Activated CD8-positive, alpha-beta memory T cell treated with anti-CD3 and anti-CD28 coated beads, Interleukin-2, amount 10 ng/mL, durations not matched to agents 7 days and 5 days (primary cell): Measurements from ENCODE around the gene CALHM6. TPM values are rescaled to one million over a fixed set of nuclear protein-coding genes. Genes with fewer than 3 reads are reported as not detected.
A peak's percentile ranks its signal among the peaks of the same experiment; 100 is the strongest.

ENCODE experiments used
- ATAC-seq: fragments of 150-1000 bp; cut with Tn5 transposase; one replicate; pipeline ENCODE4 v1.10.0; 2021; ENCODE audit warnings: moderate library complexity
- CTCF ChIA-PET: fragments of 350-600 bp; sonication (Branson Sonifier 250); formaldehyde crosslinking; loops from one replicate; lab custom pipeline; 2021; ENCODE audit warnings: antibody characterized with exemption; lab: Charles Lee
- DNase-seq: peaks from one replicate; pipeline ENCODE4 v3.0.0-alpha.2; 2020
- H3K27ac Mint-ChIP-seq: one replicate; pipeline ENCODE4 v1.8.0; 2021; ENCODE audit warnings: mild to moderate bottlenecking, mixed read lengths
- H3K27me3 Mint-ChIP-seq: one replicate; pipeline ENCODE4 v1.8.0; 2021; ENCODE audit warnings: mixed read lengths
- H3K36me3 Mint-ChIP-seq: one replicate; pipeline ENCODE4 v1.8.0; 2021; ENCODE audit warnings: mild to moderate bottlenecking, mixed read lengths
- H3K4me1 Mint-ChIP-seq: one replicate; pipeline ENCODE4 v1.8.0; 2021; ENCODE audit warnings: mixed read lengths
- H3K4me3 Mint-ChIP-seq: one replicate; pipeline ENCODE4 v1.8.0; 2021; ENCODE audit warnings: mild to moderate bottlenecking, moderate library complexity, mixed read lengths
- H3K9me3 Mint-ChIP-seq: one replicate; pipeline ENCODE4 v1.8.0; 2022; ENCODE audit warnings: low read depth, mixed read lengths
- total RNA-seq, 2 experiments: library from RNA; stranded (reverse); gene quantifications; one replicate each; pipeline ENCODE4 v1.2.3, GENCODE V29; 2021

The CALHM6 gene
- 10 to 100 TPM in 1 of 2 experiments, 1 to 10 TPM in 1; 3.8 to 13.8 TPM for total RNA-seq

- Mint-ChIP-seq H3K36me3 (peaks cover 10% of the 10 kb centered on the region), H3K4me1 (peaks cover 65% of the 10 kb centered on the region), H3K27me3 (peaks cover 43% of the 10 kb centered on the region), H3K4me3 (peak within 1 kb of the TSS; percentile 68), H3K9me3 (no peaks in the 10 kb centered on the region), H3K27ac (peak within 1 kb of the TSS; percentile 79)
- CTCF ChIA-PET, result interaction anchor here (1.3 kb wide), 1 partner anchor 10 kb away, joined by 5 read pairs; no protein-coding TSS in a partner anchor
- DNase-seq (no peak), ATAC-seq (peak; percentile 28)
These were observed at the start of gene CALHM6 for GRCh38 chr6:116461331-116461931. Gene CALHM6 (plus strand): TSS chr6:116461375. CDS start chr6:116461930, 555 bp downstream.

GRCh38 chr6:116412270-116412669 is 48.9 kb upstream of the CALHM6 start:
- ATAC-seq, result no peak
- no peak for DNase-seq
- H3K27me3 Mint-ChIP-seq, result no peaks in the 10 kb centered on the region
- CTCF ChIA-PET, result interaction anchor here (1.0 kb wide), 1 partner anchor 125 kb away, joined by 3 read pairs; no protein-coding TSS in a partner anchor
- peaks cover 3% of the 10 kb centered on the region for H3K36me3 Mint-ChIP-seq
- no peak overlapping the region for H3K4me3 Mint-ChIP-seq
- H3K4me1 Mint-ChIP-seq, result peaks cover under 1% of the 10 kb centered on the region
- no peaks in the 10 kb centered on the region for H3K9me3 Mint-ChIP-seq
- no peak overlapping the region for H3K27ac Mint-ChIP-seq

- no peak for ATAC-seq
- no peak for DNase-seq
- no peaks in the 10 kb centered on the region for H3K9me3 Mint-ChIP-seq
- CTCF ChIA-PET, result interaction anchor here (1.1 kb wide), 1 partner anchor 21 kb away, joined by 3 read pairs; no protein-coding TSS in a partner anchor
- H3K36me3 Mint-ChIP-seq, result peaks cover 4% of the 10 kb centered on the region
- no peak overlapping the region for H3K27ac Mint-ChIP-seq
- no peaks in the 10 kb centered on the region for H3K27me3 Mint-ChIP-seq
- no peaks in the 10 kb centered on the region for H3K4me1 Mint-ChIP-seq
- no peak overlapping the region for H3K4me3 Mint-ChIP-seq
These were observed 47.8 kb upstream of the CALHM6 start for GRCh38 chr6:116413357-116413756.

GRCh38 chr6:116417661-116418060 is 43.5 kb upstream of the CALHM6 start:
- no peaks in the 10 kb centered on the region for H3K27me3 Mint-ChIP-seq
- no peak overlapping the region for H3K4me3 Mint-ChIP-seq
- DNase-seq, result no peak
- H3K4me1 Mint-ChIP-seq, result no peaks in the 10 kb centered on the region
- H3K36me3 Mint-ChIP-seq, result peaks cover 4% of the 10 kb centered on the region
- no peak overlapping the region for H3K27ac Mint-ChIP-seq
- CTCF ChIA-PET, result interaction anchor here (1.0 kb wide), 1 partner anchor 27 kb away, joined by 3 read pairs; no protein-coding TSS in a partner anchor
- H3K9me3 Mint-ChIP-seq, result no peaks in the 10 kb centered on the region
- no peak for ATAC-seq

- H3K36me3 Mint-ChIP-seq, result peaks cover 3% of the 10 kb centered on the region
- H3K4me1 Mint-ChIP-seq, result no peaks in the 10 kb centered on the region
- H3K4me3 Mint-ChIP-seq, result no peak overlapping the region
- no peaks in the 10 kb centered on the region for H3K9me3 Mint-ChIP-seq
- CTCF ChIA-PET, result no interaction called here
- H3K27me3 Mint-ChIP-seq, result no peaks in the 10 kb centered on the region
- DNase-seq (no peak), ATAC-seq (no peak)
- H3K27ac Mint-ChIP-seq, result no peak overlapping the region
These were observed 41.9 kb upstream of the CALHM6 start for GRCh38 chr6:116419069-116419786.

- Mint-ChIP-seq H3K4me3 (no peak overlapping the region), H3K27ac (no peak overlapping the region), H3K36me3 (peaks cover 1% of the 10 kb centered on the region), H3K27me3 (no peaks in the 10 kb centered on the region), H3K9me3 (no peaks in the 10 kb centered on the region), H3K4me1 (no peaks in the 10 kb centered on the region)
- ATAC-seq, result no peak
- CTCF ChIA-PET, result no interaction called here
- DNase-seq, result no peak
These were observed 40.8 kb upstream of the CALHM6 start for GRCh38 chr6:116420341-116420740.

- ATAC-seq, result no peak
- no peak overlapping the region for H3K4me3 Mint-ChIP-seq
- DNase-seq, result no peak
- no peaks in the 10 kb centered on the region for H3K4me1 Mint-ChIP-seq
- no peaks in the 10 kb centered on the region for H3K27me3 Mint-ChIP-seq
- H3K27ac Mint-ChIP-seq, result no peak overlapping the region
- H3K9me3 Mint-ChIP-seq, result no peaks in the 10 kb centered on the region
- CTCF ChIA-PET, result no interaction called here
- peaks cover 1% of the 10 kb centered on the region for H3K36me3 Mint-ChIP-seq
These were observed 38.9 kb upstream of the CALHM6 start for GRCh38 chr6:116422238-116422637.

GRCh38 chr6:116424001-116424400 is 37.2 kb upstream of the CALHM6 start:
- H3K4me1 Mint-ChIP-seq, result no peaks in the 10 kb centered on the region
- H3K4me3 Mint-ChIP-seq, result no peak overlapping the region
- no peaks in the 10 kb centered on the region for H3K27me3 Mint-ChIP-seq
- DNase-seq (no peak), ATAC-seq (no peak)
- no peaks in the 10 kb centered on the region for H3K36me3 Mint-ChIP-seq
- no peak overlapping the region for H3K27ac Mint-ChIP-seq
- CTCF ChIA-PET, result interaction anchor here (0.9 kb wide), 1 partner anchor 15 kb away, joined by 3 read pairs; no protein-coding TSS in a partner anchor
- no peaks in the 10 kb centered on the region for H3K9me3 Mint-ChIP-seq

- DNase-seq (no peak), ATAC-seq (no peak)
- Mint-ChIP-seq H3K4me3 (no peak overlapping the region), H3K4me1 (no peaks in the 10 kb centered on the region), H3K27me3 (no peaks in the 10 kb centered on the region), H3K36me3 (no peaks in the 10 kb centered on the region), H3K27ac (no peak overlapping the region), H3K9me3 (no peaks in the 10 kb centered on the region)
- CTCF ChIA-PET, result no interaction called here
These were observed 34.6 kb upstream of the CALHM6 start for GRCh38 chr6:116426551-116426950.

GRCh38 chr6:116429111-116429510 is 32.1 kb upstream of the CALHM6 start:
- CTCF ChIA-PET, result interaction anchor here (1.1 kb wide), 1 partner anchor 162 kb away, joined by 3 read pairs; no protein-coding TSS in a partner anchor
- no peak for ATAC-seq
- no peaks in the 10 kb centered on the region for H3K9me3 Mint-ChIP-seq
- no peak overlapping the region for H3K4me3 Mint-ChIP-seq
- no peaks in the 10 kb centered on the region for H3K36me3 Mint-ChIP-seq
- no peaks in the 10 kb centered on the region for H3K27me3 Mint-ChIP-seq
- DNase-seq, result no peak
- no peak overlapping the region for H3K27ac Mint-ChIP-seq
- no peaks in the 10 kb centered on the region for H3K4me1 Mint-ChIP-seq

- CTCF ChIA-PET, result interaction anchor here (0.7 kb wide), 1 partner anchor 16 kb away, joined by 3 read pairs; no protein-coding TSS in a partner anchor
These were observed 30.3 kb upstream of the CALHM6 start for GRCh38 chr6:116430860-116431259.

GRCh38 chr6:116431964-116432595 is 29.1 kb upstream of the CALHM6 start:
- CTCF ChIA-PET, result interaction anchor here (1.0 kb wide), 1 partner anchor 144 kb away, joined by 4 read pairs; no protein-coding TSS in a partner anchor
- no peaks in the 10 kb centered on the region for H3K9me3 Mint-ChIP-seq
- no peaks in the 10 kb centered on the region for H3K27me3 Mint-ChIP-seq
- H3K4me3 Mint-ChIP-seq, result no peak overlapping the region
- H3K36me3 Mint-ChIP-seq, result no peaks in the 10 kb centered on the region
- no peaks in the 10 kb centered on the region for H3K4me1 Mint-ChIP-seq
- ATAC-seq (no peak), DNase-seq (no peak)
- H3K27ac Mint-ChIP-seq, result no peak overlapping the region

More at GRCh38 chr6:116430860-116431259, 30.3 kb upstream of the CALHM6 start:
- H3K27ac Mint-ChIP-seq, result no peak overlapping the region
- H3K27me3 Mint-ChIP-seq, result no peaks in the 10 kb centered on the region
- no peaks in the 10 kb centered on the region for H3K4me1 Mint-ChIP-seq
- H3K9me3 Mint-ChIP-seq, result no peaks in the 10 kb centered on the region
- no peak overlapping the region for H3K4me3 Mint-ChIP-seq
- DNase-seq (no peak), ATAC-seq (no peak)
- H3K36me3 Mint-ChIP-seq, result no peaks in the 10 kb centered on the region

GRCh38 chr6:116433206-116433712 is 27.9 kb upstream of the CALHM6 start:
- DNase-seq, result no peak
- Mint-ChIP-seq H3K27ac (no peak overlapping the region), H3K4me1 (no peaks in the 10 kb centered on the region), H3K27me3 (no peaks in the 10 kb centered on the region), H3K36me3 (no peaks in the 10 kb centered on the region), H3K9me3 (no peaks in the 10 kb centered on the region), H3K4me3 (no peak overlapping the region)
- CTCF ChIA-PET, result interaction anchor here (1.0 kb wide), 1 partner anchor 145 kb away, joined by 4 read pairs; no protein-coding TSS in a partner anchor
- ATAC-seq, result no peak
